ENCODE measurements around the gene OR10H4. TPM values are rescaled to one million over a fixed set of nuclear protein-coding genes. Genes with fewer than 3 reads are reported as not detected.

OR10H4 gene
- total and polyA plus RNA-seq, 2 of the 4 experiments (the other 2 are of a cell fraction): not detected

- no peak overlapping the region for H3K9ac ChIP-seq (ENCODE audit: low read depth, low read length)
- no peaks in the 10 kb centered on the region for H3K27me3 ChIP-seq (ENCODE audit: control insufficient read depth, insufficient read depth, low read length)
- ATAC-seq (ENCODE audit: low read depth) (no peak), DNase-seq (no peak)
- ChIA-PET CTCF (no interaction called here), POLR2A (ENCODE audit: unreplicated experiment) (interaction anchor here (0.6 kb wide), 1 partner anchor 26 kb away, joined by 4 read pairs; no protein-coding TSS in a partner anchor)
- in situ Hi-C loops (cut with MboI; ENCODE audit: low sequenced_read_pairs) (no loop called here), dilution Hi-C loops (cut with HindIII; ENCODE audit: low sequenced_read_pairs, unreplicated experiment) (no loop called here), intact Hi-C loops (cut with micrococcal nuclease) (no loop called here)
- H2BK120ac ChIP-seq (ENCODE audit: low read depth, low read length): no peak overlapping the region
- no peak overlapping the region for H3K18ac ChIP-seq (ENCODE audit: low read depth, low read length)
- no peaks in the 10 kb centered on the region for H3K9me1 ChIP-seq (ENCODE audit: insufficient read depth, low read length)
- no peak overlapping the region for H3K14ac ChIP-seq (replicated peaks; ENCODE audit: low read depth, low read length)
- no peak overlapping the region for H2BK20ac ChIP-seq (ENCODE audit: low read depth, low read length)
- H3K27ac ChIP-seq (ENCODE audit: insufficient read depth, low read length): no peak overlapping the region
- H3K56ac ChIP-seq (ENCODE audit: extremely low read depth, insufficient read depth, low read length): no peak overlapping the region
- no peaks in the 10 kb centered on the region for H3K79me1 ChIP-seq (ENCODE audit: low read depth in 1 of 2, low read length in 2 of 2)
- H2AK9ac ChIP-seq (replicated peaks; ENCODE audit: low read depth, low read length, poor library complexity): no peak overlapping the region
- no peak overlapping the region for H2AK5ac ChIP-seq (ENCODE audit: low read depth, low read length)
- H3K4me2 ChIP-seq (ENCODE audit: low read depth, low read length): no peak overlapping the region
- peaks cover 5% of the 10 kb centered on the region; the same call in 1 of the 2 replicates for H3K9me3 ChIP-seq (ENCODE audit: control insufficient read depth, insufficient read depth, low read length)
- no peak overlapping the region for H3K4me3 ChIP-seq (ENCODE audit: insufficient read depth, low read depth, low read length)
- WGBS, 2 experiments (ENCODE audit: extremely low coverage in 2 of 2, insufficient read length in 1 of 2): 48% methylated on average over 2 of the region's 4 CpGs; no CpG with 5 or more reads in 1 of the 2 experiments
- no peak for TF ChIP-seq USF2 (IDR thresholded peaks at IDR 0.05; ENCODE audit: low read depth, low read length)
- TF ChIP-seq RCOR1 (IDR thresholded peaks at IDR 0.05; ENCODE audit: insufficient replicate concordance, low read length): no peak
- TF ChIP-seq POLR2A (IDR thresholded peaks at IDR 0.05; ENCODE audit: low read depth, low read length): no peak
- TF ChIP-seq FOS (IDR thresholded peaks at IDR 0.05; ENCODE audit: low read depth, low read length): no peak
- no peak for TF ChIP-seq MAZ (IDR thresholded peaks at IDR 0.05; ENCODE audit: borderline replicate concordance, low read depth, low read length)
- no peak for TF ChIP-seq ELK1 (IDR thresholded peaks at IDR 0.05; ENCODE audit: borderline replicate concordance, low read depth, low read length)
- no peak for TF ChIP-seq MAFK (IDR thresholded peaks at IDR 0.05; ENCODE audit: low read depth, low read length)
- TF ChIP-seq CEBPB (IDR thresholded peaks at IDR 0.05; ENCODE audit: low read depth, low read length): no peak
- no peak for TF ChIP-seq RFX5 (IDR thresholded peaks at IDR 0.05; ENCODE audit: low read depth, low read length)
- TF ChIP-seq CHD1 (IDR thresholded peaks at IDR 0.05; ENCODE audit: low read depth, low read length): no peak
- no peak for TF ChIP-seq RAD21 (IDR thresholded peaks at IDR 0.05; ENCODE audit: low read length)
- TF ChIP-seq NFE2L2 (IDR thresholded peaks at IDR 0.05; ENCODE audit: low read depth, low read length): no peak
- TF ChIP-seq CTCF (conservative IDR thresholded peaks at IDR 0.05; ENCODE audit: low read depth, low read length): no peak
- TF ChIP-seq SMC3 (IDR thresholded peaks at IDR 0.05; ENCODE audit: low read depth, low read length): no peak
- TF ChIP-seq MXI1 (IDR thresholded peaks at IDR 0.05; ENCODE audit: borderline replicate concordance, low read depth, low read length): no peak
- no peak for TF ChIP-seq BHLHE40 (IDR thresholded peaks at IDR 0.05; ENCODE audit: low read depth, low read length)
- H3K4ac ChIP-seq (ENCODE audit: low read depth, low read length): no peak overlapping the region
- no peak overlapping the region for H3K23ac ChIP-seq (ENCODE audit: low read depth, low read length)
- no peak overlapping the region for H2AFZ ChIP-seq (replicated peaks; ENCODE audit: low read length, poor library complexity)
- no peaks in the 10 kb centered on the region for H3K36me3 ChIP-seq (ENCODE audit: control insufficient read depth, insufficient read depth, low read length)
- no TSS peak for BruUV-seq (replicated peaks)
- H2BK15ac ChIP-seq (ENCODE audit: low read depth, low read length): no peak overlapping the region
- H4K91ac ChIP-seq (ENCODE audit: insufficient read depth, low read depth, low read length): no peak overlapping the region
- no peaks in the 10 kb centered on the region for H4K20me1 ChIP-seq (ENCODE audit: insufficient read depth, low read length)
- H4K5ac ChIP-seq (ENCODE audit: low read depth, low read length): no peak overlapping the region
- H3K4me1 ChIP-seq (ENCODE audit: control insufficient read depth, insufficient read depth, low read length): no peaks in the 10 kb centered on the region
- H4K8ac ChIP-seq (ENCODE audit: low read depth in 2 of 2, low read length in 2 of 2): no peak overlapping the region
- H2BK5ac ChIP-seq (ENCODE audit: low read depth, low read length, poor library complexity, severe bottlenecking): no peak overlapping the region
Measured at GRCh38 chr19:15919243-15919642, 29.6 kb upstream of the OR10H4 start.
